ENCODE results near the gene PDE11A.

- no peak for TF ChIP-seq CTCF (IDR thresholded peaks at IDR 0.05)
- no peak for TF ChIP-seq POLR2A (IDR thresholded peaks at IDR 0.05)
Observed at GRCh38 chr2:177721087-177721486, 351.5 kb downstream of the PDE11A start.

All from transverse colon (tissue), 3 donors.